Measurements from ENCODE around the gene THRAP3.

The THRAP3 gene

GRCh38 chr1:36323636-36324352 is 99.6 kb downstream of the THRAP3 start, which contains the start of gene EVA1B:
Gene EVA1B, minus strand, starts transcription at chr1:36323645. Its CDS starts 608 bp downstream, at chr1:36323037.
- DNase-seq (ENCODE audit: low read depth in 2 of 2): peak; percentile 53 to 58

GRCh38 chr1:36324353-36324703 is 100.1 kb downstream of the THRAP3 start:
- no peak for DNase-seq (ENCODE audit: low read depth in 2 of 2)

- no peak for DNase-seq (ENCODE audit: low read depth in 2 of 2)
These were observed 102.3 kb downstream of the THRAP3 start for GRCh38 chr1:36326499-36326898.

GRCh38 chr1:36327421-36328087 is 103.3 kb downstream of the THRAP3 start:
- peak in 1 of 2 experiments; percentile 50 for DNase-seq (ENCODE audit: low read depth in 2 of 2)

GRCh38 chr1:36328088-36328480 is 103.8 kb downstream of the THRAP3 start:
- no peak for DNase-seq (ENCODE audit: low read depth in 2 of 2)

DNA sequence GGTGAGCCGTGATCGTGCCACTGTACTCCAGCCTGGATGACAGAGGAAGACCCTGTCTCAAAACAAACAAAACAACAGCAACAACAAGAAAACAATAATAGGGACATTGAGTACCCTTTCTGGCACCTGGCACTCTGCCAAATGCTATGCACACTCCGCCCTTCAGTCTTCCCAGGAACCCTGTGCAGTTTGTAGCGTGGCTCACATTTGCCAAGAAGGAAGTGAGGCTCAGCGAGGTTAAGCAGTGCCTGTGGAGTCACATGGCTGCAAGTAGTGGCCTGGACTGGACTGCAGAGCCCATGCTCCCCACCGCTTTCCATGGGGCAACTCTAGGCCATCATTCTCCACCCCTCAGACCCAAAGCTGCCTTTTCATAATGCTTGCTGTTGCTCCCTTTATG is 104.5 kb downstream of the THRAP3 start:
- DNase-seq (ENCODE audit: low read depth in 2 of 2): no peak

- DNase-seq (ENCODE audit: low read depth in 2 of 2): no peak
These were observed 105.6 kb downstream of the THRAP3 start for GRCh38 chr1:36329817-36330216.

DNA sequence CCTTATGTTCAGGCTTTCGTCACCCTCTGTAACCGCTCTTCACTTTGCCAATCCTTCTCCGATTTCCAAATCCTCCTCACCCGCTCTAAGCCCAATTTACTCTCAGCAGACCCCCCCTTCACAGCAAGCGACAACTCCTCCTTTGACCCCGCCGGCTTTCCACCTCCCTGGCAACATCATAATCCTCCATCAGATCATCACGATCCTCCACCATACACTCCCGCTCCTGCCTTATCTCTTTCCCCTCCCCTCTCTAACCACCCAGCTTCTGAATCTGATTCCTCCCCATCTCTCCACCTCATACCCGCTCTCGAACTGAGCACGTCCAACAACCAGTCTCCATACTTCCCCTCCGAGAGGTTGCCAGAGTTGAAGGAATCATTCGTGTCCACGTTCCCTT is 106.7 kb downstream of the THRAP3 start:
- DNase-seq (ENCODE audit: low read depth in 2 of 2): no peak

GRCh38 chr1:36337830-36338229 is 113.6 kb downstream of the THRAP3 start:
- no peak for DNase-seq (ENCODE audit: low read depth in 2 of 2)

DNA sequence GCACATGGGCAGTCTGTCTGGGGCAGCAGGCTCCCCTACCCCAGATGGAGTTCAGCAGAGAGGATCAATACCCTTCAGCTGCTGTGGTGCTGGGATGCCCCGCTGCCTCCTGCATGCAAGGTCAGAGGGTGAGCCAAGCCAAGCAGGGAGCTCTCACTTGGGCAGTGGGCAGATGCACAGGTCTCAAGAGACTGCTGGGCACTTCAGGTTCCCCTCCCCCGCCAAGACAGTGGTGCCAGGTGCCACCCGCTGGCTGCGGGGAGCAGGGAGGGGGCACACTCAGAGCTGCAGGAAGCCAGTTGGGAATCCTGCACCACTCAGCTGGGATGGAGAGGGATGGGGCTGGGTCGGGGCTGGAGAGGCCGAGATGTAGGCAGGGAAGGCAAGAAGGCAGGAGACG is 115.0 kb downstream of the THRAP3 start:
- no peak for DNase-seq (ENCODE audit: low read depth in 2 of 2)

DNA sequence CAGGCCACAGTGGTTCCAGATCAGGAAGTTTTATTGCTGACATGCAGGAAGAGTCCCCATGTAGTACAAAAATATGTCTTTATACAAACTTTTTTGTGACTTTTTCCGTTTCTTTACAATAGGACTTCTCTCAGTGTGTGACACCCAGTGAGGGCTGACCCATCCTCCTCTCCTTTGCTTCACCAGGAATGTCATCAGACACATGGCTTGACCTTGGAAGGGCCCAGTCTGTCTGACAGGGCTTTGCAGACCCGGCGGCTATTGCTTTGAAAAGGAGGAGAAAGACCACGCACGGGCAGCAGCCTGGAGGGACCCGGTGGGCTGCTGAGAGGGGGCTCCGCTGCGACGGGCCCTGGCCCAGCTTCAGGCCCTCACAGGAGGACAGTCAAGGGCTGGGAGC is 115.4 kb downstream of the THRAP3 start:
- no peak for DNase-seq (ENCODE audit: low read depth in 2 of 2)

DNA sequence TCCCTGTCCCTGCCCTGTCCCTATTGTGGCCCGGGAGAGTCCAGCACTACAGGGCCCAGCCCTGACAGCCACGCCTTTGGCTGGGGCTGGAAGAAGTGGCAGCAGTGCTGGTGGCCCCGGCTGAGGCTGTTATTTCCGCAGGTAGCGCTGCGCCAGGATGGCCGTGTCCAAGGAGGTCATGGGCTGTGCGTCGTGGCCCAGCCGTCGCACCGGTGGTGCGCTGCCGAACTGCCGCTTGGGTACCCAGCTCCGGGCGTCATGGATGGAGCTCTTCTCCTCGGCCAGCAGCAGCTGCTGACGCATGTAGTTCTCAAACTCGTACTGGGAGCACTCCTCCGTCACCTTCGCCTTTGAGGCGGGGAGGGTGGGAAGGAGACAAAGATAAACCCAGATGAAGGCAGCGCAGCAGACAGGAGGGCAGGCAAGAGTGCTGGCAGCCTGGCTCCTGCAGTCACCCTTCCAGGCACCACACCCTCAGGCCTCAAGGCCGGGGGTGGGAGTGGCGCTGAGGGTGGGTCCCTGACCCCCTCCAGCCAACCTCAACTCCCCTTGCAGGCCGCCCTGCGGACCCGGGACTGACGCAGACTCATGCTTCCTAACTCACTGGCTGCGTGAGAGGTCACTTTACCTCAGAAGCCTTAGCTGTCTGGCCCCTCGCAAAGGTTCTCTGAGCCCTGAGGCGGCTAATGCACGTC is 117.5 kb downstream of the THRAP3 start:
- DNase-seq (ENCODE audit: low read depth in 2 of 2): no peak

DNA sequence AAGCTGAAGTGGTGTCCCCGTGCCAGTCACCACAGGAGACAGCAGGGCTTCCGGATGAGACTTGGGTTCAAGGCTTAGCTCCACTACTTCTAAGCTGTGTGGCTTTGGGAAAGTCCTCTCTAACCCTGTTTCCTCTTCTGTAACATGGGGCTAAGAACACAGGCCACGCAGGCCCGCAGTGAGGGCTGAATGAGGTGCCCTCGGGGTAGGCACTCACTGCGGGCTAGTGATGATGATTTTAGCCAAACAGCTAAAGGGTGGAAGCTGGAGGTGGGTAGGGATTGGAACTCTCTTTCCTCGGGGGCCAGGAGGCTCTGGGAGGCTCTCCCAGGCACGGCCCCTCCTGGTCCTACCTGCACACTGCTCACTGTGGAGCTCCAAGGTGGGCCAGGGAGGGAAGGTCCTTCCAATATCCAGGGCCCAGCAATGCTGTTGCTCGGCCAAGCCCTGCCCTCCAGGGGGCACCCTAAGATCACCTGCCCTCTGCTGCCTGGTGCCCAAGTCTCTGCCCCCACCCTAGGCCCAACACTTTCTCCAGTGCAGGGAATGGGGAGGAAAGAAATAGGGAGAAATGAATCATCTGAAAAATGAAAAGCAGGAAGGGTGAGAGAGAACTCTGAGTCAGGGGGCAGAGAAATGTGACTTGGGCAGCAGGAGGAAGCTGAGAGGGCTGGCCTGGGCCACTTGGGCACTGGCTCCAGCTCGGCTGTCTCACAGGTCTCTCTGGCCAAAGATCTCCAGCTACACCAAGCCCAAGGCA is 118.4 kb downstream of the THRAP3 start:
- no peak for DNase-seq (ENCODE audit: low read depth in 2 of 2)

DNA sequence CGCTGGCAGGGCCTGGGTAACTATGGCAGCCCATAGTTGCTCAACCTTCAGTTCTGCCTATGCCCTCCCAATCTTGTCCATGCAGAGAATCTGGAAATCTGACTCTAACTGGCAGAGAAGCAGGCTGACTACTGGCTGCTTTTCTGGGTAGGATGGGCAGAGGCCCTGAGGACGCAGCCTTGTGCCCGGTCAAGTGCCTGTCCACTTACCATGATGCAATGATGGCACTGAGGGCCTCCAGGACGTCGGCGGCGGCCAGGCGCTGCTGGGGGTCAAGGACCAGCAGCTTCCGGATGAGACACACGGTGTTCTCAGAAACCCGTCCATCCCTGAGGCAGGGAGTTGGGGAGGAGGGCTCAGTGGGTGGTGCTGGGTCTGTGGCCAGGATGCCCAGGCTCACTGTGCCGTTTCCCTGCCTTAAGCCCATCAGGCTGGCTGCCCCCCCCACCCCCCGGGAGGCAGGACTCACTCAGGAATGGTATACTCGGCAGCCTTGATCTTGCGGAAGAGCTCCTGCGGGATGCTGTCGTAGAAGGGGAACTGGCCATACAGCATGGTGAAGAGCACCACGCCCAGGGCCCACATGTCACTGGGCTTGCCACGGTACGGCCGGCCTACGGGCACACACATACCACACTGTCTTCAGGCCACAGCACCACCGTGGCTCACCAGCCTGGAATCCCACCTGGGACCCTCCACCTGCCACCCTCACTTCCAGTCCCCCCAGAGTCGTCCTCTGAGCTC is 119.6 kb downstream of the THRAP3 start:
- no peak for DNase-seq (ENCODE audit: low read depth in 2 of 2)

GRCh38 chr1:36344395-36344680 is 120.1 kb downstream of the THRAP3 start:
- no peak for DNase-seq (ENCODE audit: low read depth in 2 of 2)

DNA sequence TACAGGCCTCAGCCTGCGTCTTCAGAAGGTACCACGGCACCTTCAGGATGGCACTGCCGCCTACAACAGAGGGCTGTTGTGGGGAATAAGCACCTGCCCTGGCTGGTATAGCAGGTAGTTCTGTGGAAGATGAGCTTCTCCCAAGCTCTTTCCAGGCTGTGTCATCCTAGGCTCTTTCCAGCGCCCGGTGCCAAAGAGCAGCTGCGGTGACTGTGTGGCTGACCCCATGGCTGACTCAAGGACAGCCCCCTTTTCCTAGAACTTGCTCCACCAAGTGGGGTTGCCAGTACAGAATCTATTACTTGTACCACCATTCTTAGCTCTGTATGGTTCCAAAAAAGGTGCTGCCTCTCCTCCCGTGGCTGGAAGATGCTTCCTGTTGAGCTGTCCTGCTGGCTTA is 121.1 kb downstream of the THRAP3 start:
- no peak for DNase-seq (ENCODE audit: low read depth in 2 of 2)

DNA sequence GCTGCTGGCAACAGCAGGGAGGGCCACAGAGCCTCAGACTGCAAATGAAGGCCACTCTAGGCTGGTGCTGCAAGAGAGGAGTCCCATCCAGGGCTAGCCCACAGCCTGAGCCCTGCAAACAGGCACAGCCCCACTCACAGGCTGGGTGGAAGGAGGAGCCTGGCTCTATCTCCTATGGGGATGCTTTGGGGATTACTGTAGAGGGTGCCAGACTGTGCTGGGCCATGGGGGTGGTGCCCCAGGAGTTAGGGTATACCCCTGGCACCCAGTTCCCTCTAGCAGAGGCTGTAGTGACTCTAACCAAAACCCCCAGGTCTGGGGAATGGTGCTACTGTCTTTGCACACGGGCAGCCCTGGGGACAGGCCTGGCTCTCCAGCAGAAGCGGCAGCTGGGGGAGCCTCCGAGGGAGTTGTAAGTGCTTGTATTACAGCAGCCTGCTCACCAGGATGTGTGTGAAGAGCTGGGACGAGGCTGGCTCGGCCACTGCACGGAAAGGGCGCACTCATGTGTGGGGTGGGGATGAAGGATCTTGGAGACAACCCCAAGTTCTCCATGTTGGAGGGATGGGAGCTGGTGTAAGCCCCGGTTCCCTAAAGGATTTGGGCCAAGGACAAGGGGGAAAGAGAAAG is 122.6 kb downstream of the THRAP3 start:
- DNase-seq (ENCODE audit: low read depth in 2 of 2): no peak

- no peak for DNase-seq (ENCODE audit: low read depth in 2 of 2)
These were observed 125.0 kb downstream of the THRAP3 start for GRCh38 chr1:36349241-36349671.

GRCh38 chr1:36349839-36350238 is 125.6 kb downstream of the THRAP3 start:
- DNase-seq (ENCODE audit: low read depth in 2 of 2): no peak

GRCh38 chr1:36350659-36351226 is 126.5 kb downstream of the THRAP3 start:
- DNase-seq (ENCODE audit: low read depth in 2 of 2): peak; percentile 60 to 61
